H1 (cell line): ENCODE data around the gene PHTF1.

ENCODE experiments used
- EZH2 ChIP-seq: fragments of 200-600 bp; sonication (generic); IDR thresholded peaks from 2 replicates; pipeline ENCODE4 v1.7.1; 2012; ENCODE audit warnings: low read depth, mild to moderate bottlenecking, moderate library complexity, low read length, inconsistent platforms; ENCODE audit not compliant: severe bottlenecking
- FOSL1 ChIP-seq: IDR thresholded peaks from 2 replicates; pipeline ENCODE4 v1.6.1; 2011; ENCODE audit warnings: mild to moderate bottlenecking, low read depth, low read length, moderate library complexity; ENCODE audit not compliant: insufficient read depth
- NRF1 ChIP-seq: IDR thresholded peaks from 2 replicates; pipeline ENCODE4 v1.6.1; 2011; ENCODE audit warnings: mild to moderate bottlenecking, low read depth, low read length, improper control_type of control experiment
- POLR2A ChIP-seq, 2 experiments: IDR thresholded peaks; 1 replicate in 1 of 2; 2 replicates in 1 of 2; pipeline ENCODE4 v1.6.1; 2011; ENCODE audit warnings: low read depth in 2 of 2, low read length in 2 of 2, mild to moderate bottlenecking in 2 of 2; ENCODE audit errors: control extremely low read depth in 1 of 2
- RNF2 ChIP-seq: fragments of 200-900, 300-1000 bp; sonication (generic); IDR thresholded peaks from 2 replicates; pipeline ENCODE4 v1.7.1; 2016; ENCODE audit warnings: borderline replicate concordance, low read depth, mild to moderate bottlenecking, antibody characterized with exemption, low read length; ENCODE audit not compliant: poor library complexity, severe bottlenecking; ENCODE audit errors: missing control alignments
- SP2 ChIP-seq: IDR thresholded peaks from 2 replicates; pipeline ENCODE4 v1.6.1; 2012; ENCODE audit warnings: mild to moderate bottlenecking, low read length, inconsistent platforms
- ZNF274 ChIP-seq: IDR thresholded peaks from 2 replicates; pipeline ENCODE4 v1.7.0; 2012; ENCODE audit warnings: low read length, borderline replicate concordance; ENCODE audit errors: extremely low read depth
- TF ChIP-seq, protein P1 (sequence below), 3 experiments: IDR thresholded peaks; 1 replicate in 2 of 3; 2 replicates in 1 of 3; pipeline versions ENCODE4 v1.5.1 to v1.6.1; 2011; ENCODE audit warnings: low read length in 3 of 3, mild to moderate bottlenecking in 3 of 3, inconsistent platforms in 2 of 3, low read depth in 1 of 3, moderate library complexity in 1 of 3; ENCODE audit not compliant: insufficient read depth in 1 of 3; ENCODE audit errors: control extremely low read depth in 1 of 3

DNA sequence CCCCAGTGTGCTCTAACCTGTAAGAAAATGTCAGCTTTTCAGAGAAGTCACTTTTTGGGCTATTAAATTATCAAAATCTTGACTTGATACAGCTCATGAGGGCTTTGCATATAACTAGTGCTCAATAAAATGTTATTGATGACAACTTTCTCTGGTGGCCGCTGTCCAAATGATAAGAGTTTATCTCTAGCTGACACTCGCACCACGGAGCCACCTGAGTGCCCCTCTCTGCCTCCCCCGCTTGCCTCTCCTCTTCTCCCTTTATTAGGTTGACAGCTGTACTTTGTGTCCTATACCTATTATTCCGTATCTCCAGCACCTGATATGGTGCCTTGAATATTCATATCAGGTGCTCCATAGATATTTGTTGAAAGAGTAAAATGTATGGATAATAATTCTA lies 82.8 kb downstream of the PHTF1 start:
- TF ChIP-seq RNF2 (no peak), FOSL1 (no peak), EZH2 (no peak), POLR2A (IDR thresholded peaks at IDR 0.05; ENCODE audit: control extremely low read depth in 1 of 2, low read depth in 2 of 2, low read length in 2 of 2) (no peak), ZNF274 (no peak), SP2 (no peak), NRF1 (no peak)
- TF ChIP-seq, protein P1, sequence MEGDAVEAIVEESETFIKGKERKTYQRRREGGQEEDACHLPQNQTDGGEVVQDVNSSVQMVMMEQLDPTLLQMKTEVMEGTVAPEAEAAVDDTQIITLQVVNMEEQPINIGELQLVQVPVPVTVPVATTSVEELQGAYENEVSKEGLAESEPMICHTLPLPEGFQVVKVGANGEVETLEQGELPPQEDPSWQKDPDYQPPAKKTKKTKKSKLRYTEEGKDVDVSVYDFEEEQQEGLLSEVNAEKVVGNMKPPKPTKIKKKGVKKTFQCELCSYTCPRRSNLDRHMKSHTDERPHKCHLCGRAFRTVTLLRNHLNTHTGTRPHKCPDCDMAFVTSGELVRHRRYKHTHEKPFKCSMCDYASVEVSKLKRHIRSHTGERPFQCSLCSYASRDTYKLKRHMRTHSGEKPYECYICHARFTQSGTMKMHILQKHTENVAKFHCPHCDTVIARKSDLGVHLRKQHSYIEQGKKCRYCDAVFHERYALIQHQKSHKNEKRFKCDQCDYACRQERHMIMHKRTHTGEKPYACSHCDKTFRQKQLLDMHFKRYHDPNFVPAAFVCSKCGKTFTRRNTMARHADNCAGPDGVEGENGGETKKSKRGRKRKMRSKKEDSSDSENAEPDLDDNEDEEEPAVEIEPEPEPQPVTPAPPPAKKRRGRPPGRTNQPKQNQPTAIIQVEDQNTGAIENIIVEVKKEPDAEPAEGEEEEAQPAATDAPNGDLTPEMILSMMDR (IDR thresholded peaks at IDR 0.05; ENCODE audit: control extremely low read depth in 1 of 3, insufficient read depth in 1 of 3, low read depth in 1 of 3, low read length in 3 of 3), result no peak
